ENCODE results near the gene MGA. TPM values are rescaled to one million over a fixed set of nuclear protein-coding genes. Genes with fewer than 3 reads are reported as not detected.

The MGA gene
- total RNA-seq, 2 experiments from 2014 or later, result 33.5 to 37.5 TPM

DNA sequence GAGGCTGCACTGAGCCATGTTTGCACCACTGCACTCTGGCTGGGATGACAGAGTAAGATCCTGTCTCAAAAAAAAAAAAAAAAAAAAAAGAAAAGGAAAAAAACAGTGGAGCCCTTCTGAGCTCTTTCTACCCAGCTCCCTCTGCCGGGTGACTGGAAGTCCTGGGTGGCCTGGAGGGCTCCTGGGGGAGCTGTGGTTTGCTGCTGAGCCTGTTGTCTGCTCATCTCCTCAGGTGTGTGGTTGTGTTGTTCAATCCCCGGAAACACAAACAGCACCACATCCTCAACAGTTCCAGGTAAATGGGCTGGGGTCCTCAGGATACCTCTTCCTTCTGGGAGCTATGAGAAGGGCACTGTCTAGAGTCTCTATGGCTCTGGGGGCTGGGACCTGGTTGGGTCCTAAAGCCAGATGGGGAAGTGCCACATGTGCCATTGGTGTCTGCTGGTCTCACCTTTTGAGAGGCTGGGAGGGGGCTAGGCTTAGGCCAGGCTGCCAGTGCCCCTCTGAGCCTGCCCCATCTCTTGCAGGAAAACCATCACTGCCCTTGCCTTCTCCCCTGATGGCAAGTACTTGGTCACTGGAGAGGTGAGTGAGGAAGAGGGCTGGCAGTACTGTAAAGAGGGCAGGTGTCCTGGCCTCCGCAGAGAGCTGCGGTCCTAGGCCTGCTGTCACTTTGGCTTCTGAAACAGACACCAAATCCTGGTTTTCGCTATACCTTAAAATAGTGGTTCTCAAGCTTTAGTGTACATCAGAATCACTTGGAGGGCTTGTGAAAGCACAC lies 150.6 kb downstream of the MGA start:
- Mint-ChIP-seq H3K27me3 (no peaks in the 10 kb centered on the region), H3K27ac (peak overlapping the region; percentile 22)

DNA sequence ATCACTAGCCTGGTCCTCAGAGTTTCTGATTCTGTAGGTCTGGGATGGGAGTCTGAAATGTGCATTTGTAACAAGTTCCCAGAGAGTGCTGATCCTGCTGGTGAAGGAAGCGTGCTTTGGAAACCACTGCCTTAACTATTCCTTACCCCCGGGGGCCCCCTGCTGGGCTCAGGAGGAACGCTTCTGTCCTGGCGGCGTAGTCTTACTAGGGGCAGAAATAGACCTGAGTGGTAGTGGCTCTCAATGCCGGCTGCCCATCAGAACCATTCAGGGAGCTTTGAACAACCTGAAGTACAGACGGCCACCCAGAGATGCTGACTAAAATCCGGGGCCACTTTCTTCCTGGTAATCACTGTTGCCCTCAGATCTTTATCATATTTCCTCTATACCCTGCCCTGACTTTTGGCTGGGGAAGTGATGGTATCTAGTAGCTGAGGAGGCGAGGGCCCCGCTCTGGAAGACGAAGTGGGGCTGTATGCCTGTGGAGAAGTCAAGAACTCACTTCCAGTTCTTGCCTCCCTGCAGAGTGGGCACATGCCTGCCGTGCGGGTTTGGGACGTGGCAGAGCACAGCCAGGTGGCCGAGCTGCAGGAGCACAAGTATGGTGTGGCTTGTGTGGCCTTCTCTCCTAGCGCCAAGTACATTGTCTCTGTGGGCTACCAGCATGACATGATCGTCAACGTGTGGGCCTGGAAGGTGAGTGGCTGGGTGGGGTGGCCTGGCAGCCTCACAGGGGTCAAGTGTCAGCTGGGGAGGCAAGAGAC lies 151.4 kb downstream of the MGA start:
- DNase-seq, result peak; percentile 83
- H3K27ac Mint-ChIP-seq, result peak overlapping the region; percentile 56
- H3K27me3 Mint-ChIP-seq, result no peaks in the 10 kb centered on the region
- H3K4me1 Mint-ChIP-seq, result peaks cover 25% of the 10 kb centered on the region
- H3K4me3 Mint-ChIP-seq, result no peak overlapping the region
- peak; percentile 91 for ATAC-seq
- H3K36me3 Mint-ChIP-seq, result peaks cover 2% of the 10 kb centered on the region
- CTCF ChIA-PET, result interaction anchor here (0.6 to 9.9 kb wide), 38 partner anchors 9 to 745 kb away, joined by 3 to 247 read pairs (median 5); partner anchors contain the start of genes EHD4, JMJD7, MAPKBP1 and PLA2G4B
- H3K9me3 Mint-ChIP-seq (ENCODE audit: low read depth), result no peaks in the 10 kb centered on the region

More for the DNA sequence above, 150.6 kb downstream of the MGA start:
- peaks cover 25% of the 10 kb centered on the region for H3K4me1 Mint-ChIP-seq
- CTCF ChIA-PET, result interaction anchor here (0.6 to 9.9 kb wide), 32 partner anchors 9 to 744 kb away, joined by 3 to 247 read pairs (median 6); partner anchors contain the start of genes EHD4, JMJD7, MAPKBP1 and PLA2G4B
- H3K4me3 Mint-ChIP-seq, result no peak overlapping the region
- no peak for DNase-seq
- H3K36me3 Mint-ChIP-seq, result peaks cover 2% of the 10 kb centered on the region
- no peaks in the 10 kb centered on the region for H3K9me3 Mint-ChIP-seq (ENCODE audit: low read depth)
- ATAC-seq, result peak; percentile 11

DNA sequence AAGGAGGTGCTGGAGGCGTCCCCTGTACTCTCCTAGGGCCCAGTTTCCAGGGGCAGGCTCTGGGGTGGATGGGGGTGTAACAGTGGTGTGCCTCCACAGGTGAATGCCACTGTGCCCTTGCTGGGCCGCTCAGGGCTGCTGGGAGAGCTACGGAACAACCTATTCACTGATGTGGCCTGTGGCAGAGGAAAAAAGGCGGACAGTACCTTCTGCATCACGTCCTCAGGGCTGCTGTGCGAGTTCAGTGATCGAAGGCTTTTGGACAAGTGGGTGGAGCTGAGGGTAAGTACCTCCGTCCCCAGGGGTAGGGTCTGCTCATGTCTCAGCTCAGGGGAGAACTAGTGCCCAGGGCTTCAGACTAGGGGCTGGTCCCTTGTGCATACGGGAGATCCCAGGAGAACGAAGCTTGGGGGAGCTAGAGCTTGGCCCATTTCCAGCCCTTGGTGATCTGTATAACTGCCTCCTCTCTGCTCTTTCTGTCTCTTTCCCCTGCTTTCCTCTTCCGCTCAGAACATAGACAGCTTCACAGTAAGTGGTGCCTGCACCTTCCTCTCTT lies 152.7 kb downstream of the MGA start:
- DNase-seq (no peak), ATAC-seq (no peak)
- no peak overlapping the region for H3K4me3 Mint-ChIP-seq
- no peaks in the 10 kb centered on the region for H3K9me3 Mint-ChIP-seq (ENCODE audit: low read depth)
- no peaks in the 10 kb centered on the region for H3K27me3 Mint-ChIP-seq
- peaks cover 2% of the 10 kb centered on the region for H3K36me3 Mint-ChIP-seq
- no peak overlapping the region for H3K27ac Mint-ChIP-seq
- H3K4me1 Mint-ChIP-seq, result peaks cover 25% of the 10 kb centered on the region
- CTCF ChIA-PET, result interaction anchor here (1.1 to 9.9 kb wide), 12 partner anchors 8 to 347 kb away, joined by 3 to 247 read pairs (median 16); partner anchors contain the start of genes JMJD7 and MAPKBP1

DNA sequence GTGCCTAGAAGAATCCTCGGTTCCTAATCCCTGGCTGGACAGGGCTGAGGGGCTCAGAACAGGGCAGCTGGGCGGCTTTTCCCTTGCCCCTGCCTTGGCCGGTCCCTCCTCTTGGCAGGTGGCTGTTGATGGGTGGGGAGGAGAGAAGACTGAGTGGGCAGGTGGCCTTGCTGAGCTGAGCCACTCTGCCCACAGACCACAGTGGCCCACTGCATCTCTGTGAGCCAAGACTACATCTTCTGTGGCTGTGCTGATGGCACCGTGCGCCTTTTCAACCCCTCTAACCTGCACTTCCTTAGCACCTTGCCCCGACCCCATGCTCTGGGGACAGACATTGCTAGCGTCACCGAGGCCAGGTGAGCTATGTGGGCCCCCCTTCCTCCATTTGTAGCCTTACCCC lies 153.2 kb downstream of the MGA start:
- CTCF ChIA-PET, result interaction anchor here (1.1 to 9.9 kb wide), 6 partner anchors 14 to 123 kb away, joined by 3 to 247 read pairs (median 19); partner anchors contain the start of genes JMJD7 and MAPKBP1

DNA sequence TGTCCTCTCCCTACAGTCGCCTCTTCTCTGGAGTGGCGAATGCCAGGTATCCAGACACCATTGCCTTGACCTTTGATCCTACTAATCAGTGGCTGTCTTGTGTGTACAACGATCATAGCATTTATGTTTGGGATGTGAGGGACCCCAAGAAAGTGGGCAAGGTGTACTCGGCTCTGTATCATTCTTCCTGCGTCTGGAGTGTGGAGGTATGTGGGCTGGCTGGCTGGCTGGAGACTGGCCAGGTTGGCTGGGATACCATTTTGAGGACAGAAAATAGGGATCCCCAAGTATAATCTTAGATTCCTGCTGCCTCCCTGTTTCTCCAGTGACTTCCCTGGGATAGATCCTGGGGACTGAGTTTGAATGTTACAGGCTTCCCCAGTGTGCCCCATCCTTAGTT lies 154.3 kb downstream of the MGA start:
- no peak overlapping the region for H3K27ac Mint-ChIP-seq
- no peak for DNase-seq
- no peak for ATAC-seq
- H3K27me3 Mint-ChIP-seq, result no peaks in the 10 kb centered on the region
- no peak overlapping the region for H3K4me3 Mint-ChIP-seq
- CTCF ChIA-PET, result interaction anchor here (0.6 to 9.9 kb wide), 3 partner anchors 20 to 52 kb away, joined by 4 to 247 read pairs (median 47); partner anchors contain the start of gene MAPKBP1
- H3K36me3 Mint-ChIP-seq, result peaks cover 4% of the 10 kb centered on the region
- no peaks in the 10 kb centered on the region for H3K9me3 Mint-ChIP-seq (ENCODE audit: low read depth)
- peaks cover 22% of the 10 kb centered on the region for H3K4me1 Mint-ChIP-seq

More for the DNA sequence above, 153.2 kb downstream of the MGA start:
- H3K27ac Mint-ChIP-seq, result no peak overlapping the region
- no peaks in the 10 kb centered on the region for H3K9me3 Mint-ChIP-seq (ENCODE audit: low read depth)
- no peaks in the 10 kb centered on the region for H3K27me3 Mint-ChIP-seq
- DNase-seq (no peak), ATAC-seq (no peak)
- no peak overlapping the region for H3K4me3 Mint-ChIP-seq
- H3K4me1 Mint-ChIP-seq, result peaks cover 25% of the 10 kb centered on the region
- peaks cover 2% of the 10 kb centered on the region for H3K36me3 Mint-ChIP-seq

DNA sequence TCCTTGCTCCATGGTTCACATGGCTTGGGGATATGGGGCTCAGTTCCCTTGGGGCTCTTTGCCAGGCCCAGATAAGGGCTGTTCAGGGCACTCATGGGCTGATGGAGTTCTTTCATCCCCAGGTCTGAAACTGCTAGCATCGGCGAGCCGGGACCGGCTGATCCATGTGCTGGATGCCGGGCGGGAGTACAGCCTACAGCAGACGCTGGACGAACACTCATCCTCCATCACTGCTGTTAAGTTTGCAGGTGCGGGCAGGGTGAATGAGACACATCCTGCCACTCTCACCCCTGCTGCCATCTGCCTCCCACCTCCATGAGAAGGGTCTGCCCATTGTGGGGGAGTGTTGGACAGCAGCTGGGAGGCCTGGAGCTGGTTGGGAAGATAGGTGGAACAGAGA lies 156.6 kb downstream of the MGA start:
- Mint-ChIP-seq H3K9me3 (ENCODE audit: low read depth) (no peaks in the 10 kb centered on the region), H3K4me1 (peaks cover 5% of the 10 kb centered on the region), H3K4me3 (no peak overlapping the region), H3K27ac (no peak overlapping the region), H3K27me3 (no peaks in the 10 kb centered on the region), H3K36me3 (peaks cover 6% of the 10 kb centered on the region)
- DNase-seq (no peak), ATAC-seq (no peak)
- CTCF ChIA-PET, result interaction anchor here (1.5 kb wide), 1 partner anchor 43 kb away, joined by 6 read pairs; the partner anchor contains the start of gene MAPKBP1

DNA sequence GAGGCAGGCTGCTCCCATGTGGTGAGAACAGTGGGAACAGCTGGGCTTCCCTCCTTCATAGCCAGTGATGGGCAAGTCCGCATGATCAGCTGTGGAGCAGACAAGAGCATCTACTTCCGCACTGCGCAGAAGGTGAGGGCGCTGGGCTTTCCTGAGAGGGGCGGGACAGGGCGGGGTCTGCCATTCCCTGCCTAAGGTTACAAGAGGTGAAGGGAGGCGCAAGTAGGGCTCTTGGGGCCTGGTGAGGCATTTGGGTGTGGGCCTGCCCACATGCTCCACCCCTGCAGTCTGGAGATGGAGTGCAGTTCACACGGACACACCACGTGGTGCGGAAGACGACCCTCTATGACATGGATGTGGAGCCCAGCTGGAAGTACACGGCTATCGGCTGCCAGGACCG lies 157.1 kb downstream of the MGA start:
- no peak for ATAC-seq
- H3K27ac Mint-ChIP-seq, result no peak overlapping the region
- H3K4me3 Mint-ChIP-seq, result no peak overlapping the region
- H3K9me3 Mint-ChIP-seq (ENCODE audit: low read depth), result no peaks in the 10 kb centered on the region
- peaks cover 6% of the 10 kb centered on the region for H3K36me3 Mint-ChIP-seq
- H3K4me1 Mint-ChIP-seq, result peaks cover under 1% of the 10 kb centered on the region
- no peak for DNase-seq
- CTCF ChIA-PET, result interaction anchor here (1.5 kb wide), 1 partner anchor 43 kb away, joined by 6 read pairs; the partner anchor contains the start of gene MAPKBP1
- no peaks in the 10 kb centered on the region for H3K27me3 Mint-ChIP-seq

DNA sequence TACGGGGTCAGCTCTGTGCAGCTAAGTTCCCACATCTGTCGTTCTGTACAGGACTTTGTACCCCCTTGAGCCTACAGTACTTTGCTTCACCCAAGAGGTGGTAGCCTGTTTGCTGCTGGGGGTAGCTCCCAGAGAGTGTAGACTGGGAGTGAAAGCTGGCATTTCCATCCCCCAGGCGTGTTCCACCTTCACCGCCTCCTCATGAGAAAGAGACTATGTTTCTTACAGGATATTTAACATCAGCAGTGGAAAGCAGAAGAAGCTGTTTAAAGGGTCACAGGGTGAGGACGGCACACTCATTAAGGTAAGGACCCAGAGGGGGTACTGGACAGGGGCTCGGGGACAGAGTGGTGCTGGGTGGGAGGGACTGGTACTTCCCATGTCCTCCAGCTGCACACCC lies 157.6 kb downstream of the MGA start:
- peaks cover 6% of the 10 kb centered on the region for H3K36me3 Mint-ChIP-seq
- H3K4me3 Mint-ChIP-seq, result no peak overlapping the region
- no peak overlapping the region for H3K27ac Mint-ChIP-seq
- H3K4me1 Mint-ChIP-seq, result no peaks in the 10 kb centered on the region
- ATAC-seq (no peak), DNase-seq (no peak)
- no peaks in the 10 kb centered on the region for H3K9me3 Mint-ChIP-seq (ENCODE audit: low read depth)
- CTCF ChIA-PET, result interaction anchor here (1.5 kb wide), 1 partner anchor 44 kb away, joined by 6 read pairs; the partner anchor contains the start of gene MAPKBP1
- no peaks in the 10 kb centered on the region for H3K27me3 Mint-ChIP-seq

DNA sequence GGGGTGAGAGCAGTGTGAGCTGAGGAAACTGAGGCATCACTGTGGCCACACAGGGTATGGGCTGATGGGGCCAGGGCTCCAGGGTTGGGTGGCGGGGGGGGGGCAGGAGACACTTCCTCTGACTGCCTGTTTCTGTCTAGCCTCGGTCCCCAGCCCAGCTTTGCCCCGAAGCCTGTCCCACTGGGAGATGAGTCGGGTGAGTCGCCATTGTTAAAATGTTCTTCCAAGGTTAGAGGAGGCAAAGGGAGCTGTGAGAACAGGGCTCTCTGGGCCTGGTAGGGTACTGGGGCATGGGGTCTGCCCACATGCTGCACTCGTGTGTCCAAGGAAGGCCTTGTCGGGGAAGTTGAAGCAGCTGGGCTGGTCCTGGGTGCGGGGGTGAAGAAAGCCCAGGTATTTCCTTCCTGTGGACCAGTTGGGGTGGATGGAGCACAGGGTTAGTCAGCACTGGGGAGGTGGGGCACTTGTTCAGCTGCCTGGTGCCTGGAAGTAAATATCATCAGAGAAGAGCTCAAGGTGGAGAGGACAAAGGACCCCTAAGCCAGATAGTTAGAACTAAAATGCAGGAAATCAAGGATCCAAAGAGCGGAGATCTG lies 159.3 kb downstream of the MGA start:
- H3K27ac Mint-ChIP-seq, result no peak overlapping the region
- no peaks in the 10 kb centered on the region for H3K9me3 Mint-ChIP-seq (ENCODE audit: low read depth)
- peaks cover 4% of the 10 kb centered on the region for H3K36me3 Mint-ChIP-seq
- CTCF ChIA-PET, result interaction anchor here (1.1 to 2.5 kb wide), 4 partner anchors 8 to 85 kb away, joined by 3 to 18 read pairs (median 6); partner anchors contain the start of gene MAPKBP1
- H3K4me3 Mint-ChIP-seq, result no peak overlapping the region
- H3K27me3 Mint-ChIP-seq, result no peaks in the 10 kb centered on the region
- H3K4me1 Mint-ChIP-seq, result no peaks in the 10 kb centered on the region
- no peak for DNase-seq
- ATAC-seq, result no peak

DNA sequence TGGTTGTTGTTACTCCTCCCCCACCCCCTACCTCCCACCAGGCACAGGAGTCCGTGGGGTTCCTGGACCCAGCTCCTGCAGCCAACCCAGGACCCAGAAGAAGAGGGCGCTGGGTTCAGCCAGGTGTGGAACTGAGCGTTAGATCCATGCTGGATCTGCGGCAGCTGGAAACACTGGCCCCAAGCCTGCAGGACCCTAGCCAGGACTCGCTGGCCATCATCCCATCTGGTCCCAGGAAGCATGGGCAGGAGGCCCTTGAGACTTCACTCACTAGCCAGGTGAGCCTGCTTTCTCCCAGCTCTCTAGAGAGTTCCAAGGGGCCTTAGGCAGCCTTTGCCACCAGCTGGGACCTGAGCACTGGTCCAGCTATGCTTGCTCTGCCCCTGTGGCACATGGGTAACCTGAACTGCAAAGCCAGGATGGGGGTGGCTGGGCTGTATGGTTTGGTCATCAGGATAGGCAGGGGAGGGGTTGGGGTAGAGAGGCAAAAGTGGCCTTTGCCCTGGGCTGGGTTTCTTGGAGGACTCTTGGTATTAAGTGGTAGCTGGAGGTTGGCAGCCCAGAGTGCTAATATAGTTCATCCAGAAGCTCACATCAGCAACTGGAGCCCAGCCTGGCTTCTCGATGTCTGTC lies 160.7 kb downstream of the MGA start:
- CTCF ChIA-PET, result interaction anchor here (1.8 to 2.5 kb wide), 3 partner anchors 9 to 84 kb away, joined by 4 to 18 read pairs (median 7); partner anchors contain the start of gene MAPKBP1

DNA sequence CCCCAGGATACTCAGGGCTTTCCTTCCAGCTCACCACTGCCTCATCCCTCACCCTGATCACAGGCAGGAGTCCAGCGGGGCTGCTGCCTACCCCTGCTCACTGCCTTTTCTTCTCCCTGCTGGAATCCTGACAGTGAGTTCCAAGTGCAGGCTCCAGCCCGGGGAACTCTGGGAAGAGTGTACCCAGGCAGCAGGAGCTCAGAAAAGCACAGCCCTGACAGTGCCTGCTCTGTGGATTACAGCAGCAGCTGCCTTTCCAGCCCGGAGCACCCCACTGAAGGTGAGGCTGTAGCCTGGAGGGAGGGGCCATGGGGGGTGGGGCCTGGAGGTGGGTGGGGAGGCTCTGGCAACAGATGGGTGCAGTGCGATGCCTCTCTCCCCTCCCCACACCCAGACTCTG lies 161.6 kb downstream of the MGA start:
- no peak for DNase-seq
- CTCF ChIA-PET, result interaction anchor here (2.5 kb wide), 2 partner anchors 10 to 48 kb away, joined by 7 to 18 read pairs; partner anchors contain the start of gene MAPKBP1
- ATAC-seq, result no peak
- H3K27ac Mint-ChIP-seq, result no peak overlapping the region
- peaks cover 4% of the 10 kb centered on the region for H3K36me3 Mint-ChIP-seq
- H3K9me3 Mint-ChIP-seq (ENCODE audit: low read depth), result no peaks in the 10 kb centered on the region
- no peak overlapping the region for H3K4me3 Mint-ChIP-seq
- H3K4me1 Mint-ChIP-seq, result no peaks in the 10 kb centered on the region
- H3K27me3 Mint-ChIP-seq, result no peaks in the 10 kb centered on the region

More for the DNA sequence above, 160.7 kb downstream of the MGA start:
- no peaks in the 10 kb centered on the region for H3K4me1 Mint-ChIP-seq
- H3K27me3 Mint-ChIP-seq, result no peaks in the 10 kb centered on the region
- H3K4me3 Mint-ChIP-seq, result no peak overlapping the region
- no peaks in the 10 kb centered on the region for H3K9me3 Mint-ChIP-seq (ENCODE audit: low read depth)
- H3K27ac Mint-ChIP-seq, result no peak overlapping the region
- no peak for ATAC-seq
- DNase-seq, result no peak
- H3K36me3 Mint-ChIP-seq, result peaks cover 4% of the 10 kb centered on the region

DNA sequence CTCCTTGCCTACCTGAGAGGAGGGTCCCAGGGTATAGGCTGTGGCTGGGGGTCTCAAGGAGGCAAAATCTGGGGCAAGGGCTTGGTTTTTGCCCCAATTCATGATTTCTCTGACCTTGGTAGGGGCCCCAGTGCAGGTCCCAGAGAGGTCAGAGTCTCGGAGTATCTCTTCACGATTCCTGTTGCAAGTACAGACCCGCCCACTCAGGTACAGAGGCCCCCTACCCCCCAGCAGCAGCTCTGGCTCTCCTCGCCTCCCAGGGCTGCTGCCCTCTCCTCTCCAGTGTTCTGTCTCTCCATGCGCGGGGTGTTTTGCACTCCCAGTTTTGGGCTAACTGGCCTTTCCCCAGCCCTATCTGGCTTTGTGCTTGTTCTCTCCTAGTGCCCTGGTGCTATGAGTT lies 162.3 kb downstream of the MGA start:
- H3K27me3 Mint-ChIP-seq, result no peaks in the 10 kb centered on the region
- DNase-seq, result no peak
- H3K27ac Mint-ChIP-seq, result no peak overlapping the region
- H3K36me3 Mint-ChIP-seq, result peaks cover 4% of the 10 kb centered on the region
- H3K9me3 Mint-ChIP-seq (ENCODE audit: low read depth), result no peaks in the 10 kb centered on the region
- no peak overlapping the region for H3K4me3 Mint-ChIP-seq
- no peaks in the 10 kb centered on the region for H3K4me1 Mint-ChIP-seq
- ATAC-seq, result no peak
- CTCF ChIA-PET, result no interaction called here
